ENCODE measurements around the gene IGF2BP3. TPM values are rescaled to one million over a fixed set of nuclear protein-coding genes. Genes with fewer than 3 reads are reported as not detected.
A peak's percentile ranks its signal among the peaks of the same experiment; 100 is the strongest.

The IGF2BP3 gene
- total RNA-seq, 2 experiments from 2014 or later = 0.64 to 1.1 TPM

- CTCF ChIA-PET = interaction anchor here (0.8 to 1.3 kb wide), 2 partner anchors 127 to 196 kb away, joined by 3 read pairs; no protein-coding TSS in a partner anchor
- Mint-ChIP-seq H3K4me3 (no peak overlapping the region), H3K27ac (no peak overlapping the region), H3K36me3 (ENCODE audit: low read depth) (peaks cover 2% of the 10 kb centered on the region), H3K27me3 (peaks cover 63% of the 10 kb centered on the region), H3K4me1 (peaks cover 36% of the 10 kb centered on the region), H3K9me3 (ENCODE audit: low read depth) (no peaks in the 10 kb centered on the region)
- POLR2A ChIA-PET = no interaction called here
- DNase-seq (no peak), ATAC-seq (no peak)
- intact Hi-C loops (cut with DNase I, micrococcal nuclease) = loop anchor here (5.0 to 10.0 kb wide), 5 partner anchors 60 to 1100 kb away; partner anchors contain the start of genes HYCC1 (in 1 of the 2), NPY (in 1 of the 2), NUP42 (in 1 of the 2) and PALS2 (in 1 of the 2)
These were observed 1.8 kb upstream of the IGF2BP3 start for GRCh38 chr7:23472046-23472445.

- no peak for ATAC-seq
- no peaks in the 10 kb centered on the region for H3K9me3 Mint-ChIP-seq (ENCODE audit: low read depth)
These were observed 992 bp upstream of the IGF2BP3 start for GRCh38 chr7:23471106-23471859.

GRCh38 chr7:23469961-23470250 is 385 bp downstream of the IGF2BP3 start:
- H3K4me1 Mint-ChIP-seq = peaks cover 35% of the 10 kb centered on the region

More at GRCh38 chr7:23471106-23471859, 992 bp upstream of the IGF2BP3 start:
- ChIA-PET CTCF (no interaction called here), POLR2A (no interaction called here)
- Mint-ChIP-seq H3K27me3 (peaks cover 57% of the 10 kb centered on the region), H3K36me3 (ENCODE audit: low read depth) (peaks cover 2% of the 10 kb centered on the region), H3K4me1 (peaks cover 36% of the 10 kb centered on the region), H3K27ac (no peak overlapping the region), H3K4me3 (peak overlapping the region; percentile 77)
- DNase-seq = peak; percentile 67
- intact Hi-C loops (cut with DNase I, micrococcal nuclease) = loop anchor here (2.0 to 10.0 kb wide), 8 partner anchors 61 to 1101 kb away; partner anchors contain the start of genes HYCC1 (in 1 of the 2), NPY (in 1 of the 2), NUP42 (in 1 of the 2) and PALS2 (in 1 of the 2)

GRCh38 chr7:23469150-23469960 is 936 bp downstream of the IGF2BP3 start:
- ATAC-seq = peak; percentile 10
- Mint-ChIP-seq H3K27me3 (peaks cover 60% of the 10 kb centered on the region), H3K4me3 (peak overlapping the region; percentile 77)

More at GRCh38 chr7:23469961-23470250, 385 bp downstream of the IGF2BP3 start:
- H3K4me3 Mint-ChIP-seq = peak overlapping the region; percentile 77
- ChIA-PET POLR2A (interaction anchor here (0.6 kb wide), 1 partner anchor 13 kb away, joined by 5 read pairs; no protein-coding TSS in a partner anchor), CTCF (interaction anchor here (0.5 kb wide), 1 partner anchor 41 kb away, joined by 3 read pairs; no protein-coding TSS in a partner anchor)
- ATAC-seq (no peak), DNase-seq (no peak)
- no peaks in the 10 kb centered on the region for H3K9me3 Mint-ChIP-seq (ENCODE audit: low read depth)
- H3K27me3 Mint-ChIP-seq = peaks cover 63% of the 10 kb centered on the region
- H3K36me3 Mint-ChIP-seq (ENCODE audit: low read depth) = peaks cover 2% of the 10 kb centered on the region
- intact Hi-C loops (cut with DNase I, micrococcal nuclease) = loop anchor here (1.0 to 10.0 kb wide), 9 partner anchors 62 to 1102 kb away; partner anchors contain the start of genes HYCC1 (in 1 of the 2), NPY (in 1 of the 2), NUP42 (in 1 of the 2) and PALS2 (in 1 of the 2)
- H3K27ac Mint-ChIP-seq = peak overlapping the region; percentile 42

GRCh38 chr7:23468526-23469149 is 1.7 kb downstream of the IGF2BP3 start:
- Mint-ChIP-seq H3K4me3 (peak overlapping the region; percentile 51), H3K27ac (peak overlapping the region; percentile 37), H3K27me3 (peaks cover 63% of the 10 kb centered on the region), H3K9me3 (ENCODE audit: low read depth) (no peaks in the 10 kb centered on the region), H3K36me3 (ENCODE audit: low read depth) (peaks cover 2% of the 10 kb centered on the region), H3K4me1 (peaks cover 29% of the 10 kb centered on the region)
- intact Hi-C loops (cut with DNase I, micrococcal nuclease) = loop anchor here in 1 of 2 experiments (1.0 kb wide), 1 partner anchor 95 kb away; no protein-coding TSS in a partner anchor
- DNase-seq = peak; percentile 45
- peak; percentile 13 for ATAC-seq
- ChIA-PET POLR2A (interaction anchor here (0.6 kb wide), 1 partner anchor 79 kb away, joined by 3 read pairs; no protein-coding TSS in a partner anchor), CTCF (interaction anchor here (0.9 to 2.0 kb wide), 3 partner anchors 11 to 195 kb away, joined by 3 to 5 read pairs (median 4); no protein-coding TSS in a partner anchor)

More at GRCh38 chr7:23469150-23469960, 936 bp downstream of the IGF2BP3 start:
- peaks cover 2% of the 10 kb centered on the region for H3K36me3 Mint-ChIP-seq (ENCODE audit: low read depth)
- ChIA-PET POLR2A (interaction anchor here (0.6 kb wide), 2 partner anchors 13 to 78 kb away, joined by 3 to 5 read pairs; no protein-coding TSS in a partner anchor), CTCF (interaction anchor here (0.5 to 2.0 kb wide), 2 partner anchors 10 to 41 kb away, joined by 3 to 5 read pairs; no protein-coding TSS in a partner anchor)
- intact Hi-C loops (cut with DNase I, micrococcal nuclease) = loop anchor here in 1 of 2 experiments (1.0 kb wide), 1 partner anchor 96 kb away; no protein-coding TSS in a partner anchor
- peak; percentile 62 for DNase-seq
- peaks cover 30% of the 10 kb centered on the region for H3K4me1 Mint-ChIP-seq
- no peaks in the 10 kb centered on the region for H3K9me3 Mint-ChIP-seq (ENCODE audit: low read depth)
- no peak overlapping the region for H3K27ac Mint-ChIP-seq

- DNase-seq = peak; percentile 40
- Mint-ChIP-seq H3K9me3 (ENCODE audit: low read depth) (no peaks in the 10 kb centered on the region), H3K4me3 (peak overlapping the region; percentile 51), H3K27ac (peak overlapping the region; percentile 39), H3K4me1 (peaks cover 29% of the 10 kb centered on the region), H3K36me3 (ENCODE audit: low read depth) (peaks cover 2% of the 10 kb centered on the region), H3K27me3 (peaks cover 63% of the 10 kb centered on the region)
- ChIA-PET POLR2A (no interaction called here), CTCF (interaction anchor here (0.6 to 2.0 kb wide), 5 partner anchors 12 to 900 kb away, joined by 3 to 5 read pairs (median 3); no protein-coding TSS in a partner anchor)
- intact Hi-C loops (cut with DNase I, micrococcal nuclease) = no loop called here
- peak; percentile 37 for ATAC-seq
These were observed 2.3 kb downstream of the IGF2BP3 start for GRCh38 chr7:23467806-23468525.

GRCh38 chr7:23467291-23467805 is 2.9 kb downstream of the IGF2BP3 start:
- Mint-ChIP-seq H3K9me3 (ENCODE audit: low read depth) (no peaks in the 10 kb centered on the region), H3K4me3 (no peak overlapping the region), H3K27me3 (peaks cover 62% of the 10 kb centered on the region), H3K4me1 (peaks cover 30% of the 10 kb centered on the region), H3K36me3 (ENCODE audit: low read depth) (peaks cover 2% of the 10 kb centered on the region), H3K27ac (no peak overlapping the region)
- intact Hi-C loops (cut with DNase I, micrococcal nuclease) = no loop called here
- DNase-seq = no peak
- ATAC-seq = no peak
- ChIA-PET POLR2A (no interaction called here), CTCF (interaction anchor here (0.6 to 2.0 kb wide), 6 partner anchors 12 to 204 kb away, joined by 3 to 8 read pairs (median 4); no protein-coding TSS in a partner anchor)

GRCh38 chr7:23462846-23463245 is 7.4 kb downstream of the IGF2BP3 start:
- POLR2A ChIA-PET = no interaction called here
- no peak overlapping the region for H3K27ac Mint-ChIP-seq
- H3K4me3 Mint-ChIP-seq = no peak overlapping the region
- peaks cover 61% of the 10 kb centered on the region for H3K27me3 Mint-ChIP-seq
- ATAC-seq = peak; percentile 61
- CTCF ChIA-PET = interaction anchor here (0.8 to 2.2 kb wide), 15 partner anchors 68 to 205 kb away, joined by 3 to 16 read pairs (median 4); no protein-coding TSS in a partner anchor
- H3K36me3 Mint-ChIP-seq (ENCODE audit: low read depth) = no peaks in the 10 kb centered on the region
- H3K4me1 Mint-ChIP-seq = peaks cover 5% of the 10 kb centered on the region
- H3K9me3 Mint-ChIP-seq (ENCODE audit: low read depth) = no peaks in the 10 kb centered on the region
- DNase-seq = peak; percentile 36
- intact Hi-C loops (cut with DNase I, micrococcal nuclease) = loop anchor here (1.0 to 2.0 kb wide), 5 partner anchors 33 to 190 kb away; no protein-coding TSS in a partner anchor

GRCh38 chr7:23458044-23458443 is 12.2 kb downstream of the IGF2BP3 start:
- H3K27ac Mint-ChIP-seq = no peak overlapping the region
- no peak for ATAC-seq
- DNase-seq = no peak
- peaks cover 2% of the 10 kb centered on the region for H3K4me1 Mint-ChIP-seq
- ChIA-PET CTCF (interaction anchor here (0.6 kb wide), 1 partner anchor 27 kb away, joined by 3 read pairs; no protein-coding TSS in a partner anchor), POLR2A (no interaction called here)
- no peak overlapping the region for H3K4me3 Mint-ChIP-seq
- intact Hi-C loops (cut with DNase I, micrococcal nuclease) = no loop called here
- no peaks in the 10 kb centered on the region for H3K9me3 Mint-ChIP-seq (ENCODE audit: low read depth)
- H3K36me3 Mint-ChIP-seq (ENCODE audit: low read depth) = no peaks in the 10 kb centered on the region
- H3K27me3 Mint-ChIP-seq = peaks cover 56% of the 10 kb centered on the region

GRCh38 chr7:23456093-23456492 is 14.2 kb downstream of the IGF2BP3 start:
- H3K27me3 Mint-ChIP-seq = peaks cover 43% of the 10 kb centered on the region
- CTCF ChIA-PET = interaction anchor here (0.6 to 2.5 kb wide), 3 partner anchors 32 to 1353 kb away, joined by 3 to 10 read pairs (median 4); no protein-coding TSS in a partner anchor

More at GRCh38 chr7:23456093-23456492, 14.2 kb downstream of the IGF2BP3 start:
- Mint-ChIP-seq H3K9me3 (ENCODE audit: low read depth) (no peaks in the 10 kb centered on the region), H3K27ac (no peak overlapping the region), H3K4me1 (no peaks in the 10 kb centered on the region), H3K4me3 (no peak overlapping the region), H3K36me3 (ENCODE audit: low read depth) (no peaks in the 10 kb centered on the region)
- POLR2A ChIA-PET = no interaction called here
- DNase-seq (no peak), ATAC-seq (no peak)
- intact Hi-C loops (cut with DNase I, micrococcal nuclease) = no loop called here
